HG03571 (cell line): ENCODE data around the gene PAX8.

Experiments used
- ATAC-seq: cut with Tn5 transposase; IDR thresholded peaks from one replicate; pipeline ENCODE4 v1.9.1; 2021; ENCODE audit not compliant: unreplicated experiment

Gene PAX8

GRCh38 chr2:113209011-113209645 is 69.6 kb downstream of the PAX8 start:
- no peak for ATAC-seq

GRCh38 chr2:113208396-113208795 is 70.3 kb downstream of the PAX8 start:
- ATAC-seq = no peak

GRCh38 chr2:113207021-113207420 is 71.7 kb downstream of the PAX8 start:
- ATAC-seq = no peak

- no peak for ATAC-seq
Measured at GRCh38 chr2:113206251-113206650, 72.5 kb downstream of the PAX8 start.

- peak; percentile 66 for ATAC-seq
Measured at GRCh38 chr2:113203901-113204519, 74.7 kb downstream of the PAX8 start.

GRCh38 chr2:113203217-113203530 is 75.5 kb downstream of the PAX8 start:
- no peak for ATAC-seq

- no peak for ATAC-seq
Measured at GRCh38 chr2:113202305-113203216, 76.2 kb downstream of the PAX8 start.

- no peak for ATAC-seq
Measured at GRCh38 chr2:113201496-113202304, 77.0 kb downstream of the PAX8 start.

GRCh38 chr2:113200736-113201490 is 77.8 kb downstream of the PAX8 start:
- no peak for ATAC-seq

- ATAC-seq = no peak
Measured at GRCh38 chr2:113200236-113200635, 78.5 kb downstream of the PAX8 start.

- peak; percentile 66 for ATAC-seq
Measured at GRCh38 chr2:113198790-113199612, 79.7 kb downstream of the PAX8 start.

- no peak for ATAC-seq
Measured at GRCh38 chr2:113198048-113198789, 80.5 kb downstream of the PAX8 start.

GRCh38 chr2:113197347-113198047 is 81.2 kb downstream of the PAX8 start:
- ATAC-seq = no peak

- no peak for ATAC-seq
Measured at GRCh38 chr2:113196839-113197238, 81.9 kb downstream of the PAX8 start.

GRCh38 chr2:113195923-113196501 is 82.7 kb downstream of the PAX8 start:
- ATAC-seq = no peak

- ATAC-seq = no peak
Measured at GRCh38 chr2:113192459-113193100, 86.1 kb downstream of the PAX8 start.

- no peak for ATAC-seq
Measured at GRCh38 chr2:113190871-113191270, 87.8 kb downstream of the PAX8 start.
